ENCODE results near the gene TAB2.

The TAB2 gene

DNA sequence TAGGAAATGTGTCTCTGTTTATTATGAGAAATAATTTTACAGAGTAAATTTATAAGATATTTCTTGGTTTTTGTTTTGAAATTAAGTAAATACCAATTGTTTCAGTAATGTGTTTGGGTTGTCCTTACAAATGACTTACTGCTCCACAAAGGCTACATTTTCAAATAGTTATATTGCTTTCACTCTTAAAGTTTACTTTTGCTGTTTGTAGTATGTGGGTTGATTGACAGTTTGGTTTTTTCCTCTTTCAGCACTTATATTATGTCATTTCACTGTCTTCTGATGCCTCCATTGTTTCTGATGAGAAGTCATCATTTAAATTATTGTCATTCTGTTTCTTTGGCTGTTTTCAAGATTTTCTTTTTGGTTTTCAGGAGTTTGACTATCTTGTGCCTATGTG is 47.7 kb downstream of the TAB2 start:
- DNase-seq (ENCODE audit: low read depth in 2 of 3, low spot score in 1 of 3) = no peak

DNA sequence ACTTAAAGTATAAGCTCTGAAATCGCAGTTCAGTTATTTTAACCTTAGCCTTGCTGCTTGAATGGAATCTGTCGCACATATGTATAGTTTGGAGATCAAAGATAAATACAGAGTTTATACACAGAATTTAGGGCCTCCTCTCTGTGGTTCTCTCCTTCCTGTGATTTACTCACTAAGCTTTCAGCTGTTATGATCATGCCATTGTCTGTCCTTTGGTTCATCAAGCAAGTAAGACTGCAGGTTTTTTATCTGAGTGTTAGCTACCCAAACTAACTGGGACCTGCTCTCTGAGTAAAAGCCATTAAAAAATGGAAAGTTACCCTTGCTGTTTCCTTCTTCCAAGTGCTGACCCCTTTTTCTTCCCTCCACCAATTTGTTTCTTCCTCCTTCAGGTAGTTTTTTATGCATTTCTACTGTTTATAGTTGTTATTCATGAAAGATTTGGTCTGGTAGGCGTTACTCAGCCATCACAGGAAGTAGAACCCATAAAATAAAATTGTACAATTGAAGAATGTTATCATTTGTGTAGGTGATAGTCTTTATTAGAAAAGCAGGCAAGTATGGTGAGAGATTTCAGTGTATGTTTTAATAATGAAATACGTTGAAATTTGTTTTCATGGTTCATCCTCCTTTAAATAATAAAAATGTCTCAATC is 48.9 kb downstream of the TAB2 start:
- DNase-seq (ENCODE audit: low read depth in 2 of 3, low spot score in 1 of 3) = no peak

DNA sequence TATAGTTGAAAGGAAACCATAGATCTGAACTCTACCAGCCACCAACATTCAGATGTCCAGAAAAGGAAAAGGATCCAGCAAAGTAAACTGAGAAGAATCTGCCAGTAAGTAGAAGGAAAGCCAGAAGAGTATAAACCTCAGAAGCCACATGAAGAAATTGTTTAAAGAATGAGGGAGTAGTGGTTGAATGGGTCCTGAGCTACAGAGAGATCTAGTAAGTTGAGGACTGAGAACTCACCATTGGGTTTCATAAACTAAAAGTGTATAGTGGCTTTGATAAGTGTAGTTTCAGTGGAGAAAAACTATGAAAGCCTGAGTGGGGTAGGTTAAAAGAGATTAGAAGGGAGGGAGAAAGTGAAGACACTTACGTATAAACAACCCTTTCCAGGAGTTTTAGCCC is 50.6 kb downstream of the TAB2 start:
- no peak for DNase-seq (ENCODE audit: low read depth in 2 of 3, low spot score in 1 of 3)

DNA sequence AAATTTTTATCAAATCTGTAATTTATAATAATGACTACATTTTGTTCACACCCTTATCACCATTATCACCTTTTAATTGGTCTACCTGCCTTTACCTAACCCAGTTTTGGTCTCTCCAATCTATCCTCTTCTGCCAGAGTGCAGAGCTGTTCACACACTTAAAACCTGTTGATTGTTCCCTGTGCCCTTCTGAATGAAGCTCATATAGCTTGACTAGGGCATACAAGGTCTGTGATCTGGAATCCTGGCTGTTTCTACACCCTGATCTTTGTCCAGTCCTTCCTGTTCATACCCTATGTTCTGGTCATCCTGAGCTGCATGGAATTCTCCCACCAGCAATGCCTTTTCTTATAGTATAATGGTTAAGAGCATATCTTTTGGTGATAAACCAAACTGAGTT is 53.6 kb downstream of the TAB2 start:
- DNase-seq (ENCODE audit: low read depth in 2 of 3, low spot score in 1 of 3) = no peak

DNA sequence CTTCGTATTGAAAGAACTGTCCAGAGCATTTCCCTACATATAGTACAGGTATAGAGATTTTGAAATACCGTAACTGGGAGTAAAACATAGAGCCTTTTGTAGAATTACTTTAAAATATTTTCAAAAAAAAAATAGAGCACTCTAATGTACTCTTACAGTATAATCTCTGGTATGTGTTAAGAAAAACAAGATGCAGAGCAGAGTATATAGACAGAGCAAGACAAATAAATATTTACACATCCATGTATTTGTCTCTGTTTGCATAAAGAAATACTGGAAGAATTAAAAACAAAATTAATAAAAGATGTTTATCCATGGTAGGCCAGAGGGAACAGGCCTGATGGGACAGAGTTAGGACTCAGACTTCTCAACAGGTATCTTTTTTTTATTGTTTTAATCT is 54.5 kb downstream of the TAB2 start:
- DNase-seq (ENCODE audit: low read depth in 2 of 3, low spot score in 1 of 3) = no peak

DNA sequence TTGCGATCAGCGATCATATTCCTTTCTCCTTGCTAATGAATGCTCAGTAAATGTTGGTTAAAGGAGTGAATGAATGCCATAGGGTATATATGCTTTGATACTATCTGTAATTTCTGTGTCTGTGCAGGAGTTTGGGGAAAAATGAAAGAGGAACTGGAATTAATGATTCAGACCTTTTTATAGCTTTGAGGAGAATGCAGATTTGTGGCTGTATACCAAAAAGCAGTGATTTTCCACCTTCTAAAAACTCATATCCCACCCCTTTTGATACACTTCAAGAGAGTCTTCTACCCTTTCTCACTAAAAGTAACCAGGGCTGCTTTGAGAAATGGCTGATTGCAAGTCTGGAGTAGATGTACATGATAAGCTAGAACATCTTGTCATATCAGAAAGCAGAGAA is 56.0 kb downstream of the TAB2 start:
- no peak for DNase-seq (ENCODE audit: low read depth in 2 of 3, low spot score in 1 of 3)

DNA sequence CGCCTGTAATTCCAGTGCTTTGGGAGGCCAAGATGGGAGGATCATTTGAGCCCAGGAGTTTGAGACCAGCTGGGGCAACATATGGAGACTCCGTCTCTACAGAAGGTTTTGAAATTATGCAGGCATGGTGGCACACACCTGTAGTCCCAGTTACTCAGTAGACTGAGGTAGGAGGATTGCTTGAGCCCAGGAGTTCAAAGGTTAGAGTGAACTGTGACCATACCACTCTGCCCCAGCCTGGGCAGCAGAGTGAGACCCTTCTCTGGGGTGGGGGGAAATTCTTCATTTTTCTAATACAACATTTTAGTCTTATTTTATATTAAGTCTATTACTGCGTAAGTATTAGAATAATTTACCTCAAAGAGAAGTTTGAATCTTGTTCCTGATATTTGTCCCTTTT is 62.5 kb downstream of the TAB2 start:
- DNase-seq (ENCODE audit: low read depth in 2 of 3, low spot score in 1 of 3) = no peak

DNA sequence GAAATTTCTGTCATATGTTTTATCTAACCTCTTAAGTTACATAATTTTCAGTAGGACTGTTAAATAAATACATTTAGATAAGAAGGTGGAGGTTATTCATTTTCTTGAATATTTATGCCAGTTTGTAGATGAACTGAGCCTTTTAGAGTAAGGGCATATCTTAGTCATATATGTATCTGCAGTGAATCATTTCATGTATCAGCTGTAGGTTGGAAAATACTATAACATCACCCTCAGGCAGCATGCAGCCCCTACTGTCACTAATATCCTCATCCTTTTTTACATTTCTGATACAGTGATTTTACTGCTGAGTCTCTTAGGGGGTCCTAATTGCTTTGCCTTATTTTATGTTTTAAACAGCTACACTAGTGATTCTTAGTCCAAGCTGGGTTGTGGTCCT is 63.0 kb downstream of the TAB2 start:
- DNase-seq (ENCODE audit: low read depth in 2 of 3, low spot score in 1 of 3) = no peak

DNA sequence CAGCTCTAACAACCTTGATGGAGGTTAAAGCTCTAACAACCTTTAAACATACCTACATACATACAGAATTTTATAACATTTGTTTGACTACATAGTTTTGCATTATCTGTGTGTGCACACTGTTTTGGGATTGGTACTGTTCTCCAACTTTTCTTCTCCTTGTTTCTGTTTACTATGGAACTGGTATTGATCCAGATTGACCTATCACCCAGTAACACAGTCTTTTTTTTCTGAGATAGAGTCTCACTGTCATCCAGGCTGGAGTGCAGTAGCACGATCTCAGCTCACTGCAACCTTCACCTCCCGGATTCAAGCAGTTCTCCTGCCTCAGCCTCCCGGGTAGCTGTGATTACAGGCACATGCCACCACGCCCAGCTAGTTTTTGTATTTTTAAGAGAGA is 65.9 kb downstream of the TAB2 start:
- DNase-seq (ENCODE audit: low read depth in 2 of 3, low spot score in 1 of 3) = no peak

DNA sequence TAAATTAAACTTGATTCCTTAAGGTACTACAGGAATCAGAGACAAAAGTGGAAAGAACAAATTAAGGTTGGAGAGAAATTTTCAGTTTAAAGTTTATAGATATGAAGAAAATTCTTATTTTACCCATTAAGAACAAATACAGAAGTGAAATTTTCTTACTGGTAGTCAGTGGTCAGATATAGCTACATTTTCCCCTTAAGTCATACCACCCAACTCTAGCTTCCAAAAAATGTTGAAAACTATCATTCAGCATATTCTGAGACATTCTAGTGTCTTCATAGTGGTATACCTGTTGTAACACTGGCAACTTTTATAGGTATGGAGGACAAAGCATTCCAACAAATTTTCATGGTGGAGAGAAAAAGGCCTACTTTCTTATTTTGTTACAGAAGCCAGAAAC is 67.0 kb downstream of the TAB2 start:
- no peak for DNase-seq (ENCODE audit: low read depth in 2 of 3, low spot score in 1 of 3)

DNA sequence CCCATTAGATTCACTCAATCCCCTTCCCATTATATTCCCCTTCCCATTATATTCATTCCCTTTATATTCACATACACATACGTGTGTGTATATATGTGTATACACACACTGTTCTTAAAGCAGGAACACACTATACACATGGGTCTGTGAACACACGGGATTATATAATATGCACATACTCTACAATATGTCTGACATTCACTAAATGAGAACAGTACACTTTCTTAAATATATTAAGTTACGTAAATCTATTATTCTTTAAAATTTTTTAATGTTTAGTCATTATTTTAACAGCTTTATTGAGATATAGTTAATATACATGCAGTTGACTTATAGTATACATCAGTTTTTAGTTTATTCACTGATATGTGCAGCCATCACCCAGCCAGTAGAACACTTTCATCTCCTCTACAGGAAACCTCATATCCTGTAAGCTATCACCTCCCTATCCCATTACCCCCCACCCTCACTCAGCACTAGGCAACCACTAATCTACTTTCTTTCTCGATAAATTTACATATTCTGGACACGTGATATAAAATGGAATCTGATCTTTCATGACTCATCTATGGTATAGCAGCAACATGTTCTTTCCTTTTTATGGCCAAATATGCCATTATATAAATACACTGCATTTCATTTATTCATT is 68.6 kb downstream of the TAB2 start:
- no peak for DNase-seq (ENCODE audit: low read depth in 2 of 3, low spot score in 1 of 3)

DNA sequence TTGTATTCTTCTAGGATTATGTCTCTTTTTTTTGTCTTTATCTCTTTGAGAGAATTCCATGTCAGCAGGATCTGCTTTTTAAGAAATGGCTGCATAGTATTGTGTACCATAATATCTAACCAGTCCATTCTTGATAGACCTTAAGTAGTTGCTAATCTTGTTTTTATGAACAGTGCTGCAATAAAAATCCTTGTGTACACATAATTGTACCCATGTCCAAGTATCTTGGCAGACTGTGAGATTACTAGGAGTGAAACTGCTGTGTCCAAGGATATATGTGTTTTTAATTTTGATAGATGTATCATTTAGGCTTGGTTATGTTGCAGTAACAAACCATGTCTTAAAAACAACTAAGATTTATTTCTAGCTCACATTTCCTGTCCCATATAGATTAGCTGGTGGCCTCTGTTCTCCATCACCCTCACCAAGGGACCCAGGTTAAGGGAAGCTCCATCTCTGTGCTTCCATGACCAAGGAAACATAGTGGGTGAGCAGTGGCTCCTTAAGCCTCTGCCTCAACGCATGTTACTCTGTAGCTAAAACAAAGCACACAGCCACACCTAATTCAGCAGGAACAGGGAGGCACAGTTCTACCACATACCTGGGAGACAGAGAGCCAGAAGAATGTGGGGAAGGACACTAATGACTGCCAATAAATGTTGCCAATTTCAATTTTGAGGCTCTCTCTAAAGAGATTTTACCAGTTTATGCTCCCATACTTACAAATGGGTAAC is 70.4 kb downstream of the TAB2 start:
- no peak for DNase-seq (ENCODE audit: low read depth in 2 of 3, low spot score in 1 of 3)

DNA sequence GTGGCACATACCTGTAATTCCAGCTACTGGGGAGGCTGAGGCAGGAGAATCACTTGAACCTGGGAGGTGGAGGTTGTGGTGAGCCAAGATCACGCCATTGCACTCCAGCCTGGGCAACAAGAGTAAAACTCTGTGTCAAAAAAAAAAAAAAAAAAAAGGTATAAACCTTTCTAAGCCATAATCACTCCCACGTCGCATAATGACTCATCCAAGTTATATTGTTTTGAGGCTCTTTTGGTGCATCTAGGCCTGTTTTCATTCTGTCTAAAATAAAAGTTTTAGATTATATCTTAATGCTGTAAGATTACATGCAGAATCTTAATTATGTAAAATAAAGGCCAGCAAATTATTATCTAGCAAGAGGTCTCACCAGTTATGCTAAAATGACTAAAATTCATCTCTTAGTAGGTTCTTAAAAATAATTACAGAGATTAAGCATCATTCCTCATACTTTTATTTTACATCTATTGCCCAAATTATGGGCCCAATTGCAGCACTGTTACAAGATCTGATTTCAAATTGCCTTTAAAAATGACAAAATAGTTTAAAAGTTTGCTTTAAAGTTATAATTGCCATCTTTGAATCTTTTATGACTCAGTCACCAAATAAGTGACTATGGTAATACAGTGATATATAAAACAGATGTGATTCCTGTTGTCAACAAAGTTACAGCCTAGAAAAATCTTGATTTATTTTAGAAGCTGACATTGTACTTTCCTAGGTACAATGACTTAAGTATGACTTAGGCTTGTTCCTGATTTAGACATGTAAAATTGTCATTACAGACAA is 72.2 kb downstream of the TAB2 start:
- no peak for DNase-seq (ENCODE audit: low read depth in 2 of 3, low spot score in 1 of 3)

DNA sequence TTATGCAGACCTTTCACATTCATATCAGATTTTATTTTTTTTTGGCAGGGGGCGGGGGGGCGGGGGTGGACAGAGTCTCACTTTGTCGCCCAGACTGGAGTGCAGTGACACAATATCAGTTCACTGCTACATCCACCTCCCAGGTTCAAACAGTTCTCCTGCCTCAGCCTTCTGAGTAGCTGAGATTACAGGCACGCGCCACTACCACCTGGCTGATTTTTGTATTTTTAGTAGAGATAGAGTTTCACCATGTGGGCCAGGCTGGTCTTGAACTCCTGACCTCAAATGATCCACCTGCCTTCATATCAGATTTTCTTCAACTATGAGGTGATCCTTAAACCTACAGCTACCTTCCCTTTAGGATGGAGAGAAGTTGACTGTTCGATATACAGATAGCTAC is 74.6 kb downstream of the TAB2 start:
- DNase-seq (ENCODE audit: low read depth in 2 of 3, low spot score in 1 of 3) = no peak

DNA sequence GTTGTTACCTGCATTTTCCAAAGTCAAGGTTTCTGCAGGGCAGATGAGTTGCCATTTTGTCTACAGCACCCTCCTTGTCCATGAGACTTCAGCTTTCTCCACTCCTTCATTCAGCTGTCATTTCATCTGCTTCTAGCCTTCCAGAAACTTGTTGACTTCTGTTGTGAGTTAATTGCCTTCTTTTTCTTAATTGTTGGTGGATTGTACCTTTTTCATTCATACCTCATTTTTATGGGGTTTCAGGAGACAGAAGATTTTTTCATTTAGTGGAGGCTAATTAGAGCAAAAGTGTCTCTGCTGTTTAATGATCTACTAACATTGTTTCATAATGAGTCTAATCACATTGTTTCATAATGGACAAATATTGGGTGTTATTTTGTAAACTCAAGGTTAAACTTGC is 75.0 kb downstream of the TAB2 start:
- DNase-seq (ENCODE audit: low read depth in 2 of 3, low spot score in 1 of 3) = no peak

DNA sequence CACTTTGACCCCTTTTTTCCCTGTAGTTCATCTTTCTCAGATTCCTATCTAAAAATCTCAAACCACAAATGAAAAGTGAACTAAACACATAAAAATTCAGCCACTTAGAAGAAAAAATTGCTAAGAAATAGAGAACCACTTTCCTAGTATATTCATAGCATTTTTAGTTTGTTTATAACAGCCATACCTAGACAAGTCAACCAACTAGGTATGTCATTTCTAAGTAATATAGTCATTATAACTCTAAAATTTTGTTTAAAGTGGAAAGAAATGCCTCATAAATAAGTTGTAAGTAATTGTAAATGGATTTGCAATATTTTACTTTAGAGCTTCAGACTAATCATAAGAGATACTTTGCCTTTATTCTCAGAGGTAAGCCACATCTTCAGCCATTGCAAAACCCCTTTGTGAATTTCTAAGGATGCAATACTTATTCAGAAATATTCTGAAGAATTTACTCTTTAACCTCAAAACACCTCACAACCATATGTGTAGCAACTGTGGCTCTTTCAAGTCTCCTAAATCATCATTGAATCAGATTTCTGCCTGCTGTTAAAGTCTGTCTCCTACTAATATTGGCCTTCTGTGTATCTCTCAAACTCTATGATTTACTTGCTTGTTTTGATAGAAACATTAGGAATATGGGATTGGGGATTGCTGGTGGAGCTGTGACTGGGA is 75.6 kb downstream of the TAB2 start:
- no peak for DNase-seq (ENCODE audit: low read depth in 2 of 3, low spot score in 1 of 3)

DNA sequence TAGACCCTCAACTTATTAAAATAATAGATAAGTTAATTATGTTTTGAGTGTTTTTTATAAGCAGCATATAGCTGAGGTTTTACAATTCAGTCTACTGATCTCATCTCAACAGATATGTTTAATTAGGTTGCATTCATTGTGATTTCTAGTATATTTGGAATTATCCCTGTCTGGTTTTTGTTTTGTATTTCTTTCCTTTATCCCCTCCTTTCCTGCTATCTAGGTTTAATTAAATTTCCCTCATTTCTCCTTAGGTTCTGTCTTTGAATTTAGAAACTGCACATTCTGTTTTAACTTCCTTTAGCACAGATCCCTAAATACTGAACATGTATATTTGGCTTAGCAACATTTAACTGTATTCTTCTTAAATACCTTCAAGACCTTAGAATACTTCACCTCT is 77.7 kb downstream of the TAB2 start:
- no peak for DNase-seq (ENCODE audit: low read depth in 2 of 3, low spot score in 1 of 3)

DNA sequence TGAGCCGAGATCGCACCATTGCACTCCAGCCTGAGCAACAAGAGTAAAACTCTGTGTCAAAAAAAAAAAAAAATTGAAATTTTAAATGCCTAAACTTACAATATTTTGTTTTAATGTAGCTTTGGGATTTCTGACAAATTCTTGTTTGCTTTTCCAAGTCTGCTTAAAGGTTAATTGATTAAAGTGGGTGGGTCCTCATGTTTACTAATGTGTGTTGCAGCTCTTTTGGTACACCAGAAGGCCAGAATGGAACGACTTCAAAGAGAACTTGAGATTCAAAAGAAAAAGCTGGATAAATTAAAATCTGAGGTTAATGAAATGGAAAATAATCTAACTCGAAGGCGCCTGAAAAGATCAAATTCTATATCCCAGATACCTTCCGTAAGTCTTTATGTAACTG is 79.9 kb downstream of the TAB2 start:
- DNase-seq (ENCODE audit: low read depth in 2 of 3, low spot score in 1 of 3) = no peak

DNA sequence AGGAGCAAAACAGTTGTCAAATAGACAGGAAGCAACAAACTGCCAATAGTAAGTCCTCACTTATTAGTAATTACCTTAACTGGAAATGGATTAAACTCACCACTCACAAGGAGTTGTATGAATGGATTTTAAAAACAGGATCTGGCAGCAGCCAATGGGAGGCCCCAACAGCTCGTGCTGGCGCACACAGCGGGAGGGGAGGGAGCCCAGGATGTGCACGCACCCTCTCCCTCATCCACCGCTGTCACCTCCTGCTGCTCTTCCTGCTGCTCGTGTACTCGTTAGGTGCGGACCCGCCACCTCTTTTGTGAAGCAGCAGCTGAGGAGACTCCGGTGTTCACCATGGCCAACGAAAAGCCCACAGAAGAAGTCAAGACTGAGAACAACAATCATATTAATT is 82.5 kb downstream of the TAB2 start, which contains the start of gene SUMO4:
SUMO4 (plus strand) TSS at position 213 of the 400 bp plus-strand sequence; CDS start at position 343, 130 bp downstream.
- DNase-seq (ENCODE audit: low read depth in 2 of 3, low spot score in 1 of 3) = no peak

DNA sequence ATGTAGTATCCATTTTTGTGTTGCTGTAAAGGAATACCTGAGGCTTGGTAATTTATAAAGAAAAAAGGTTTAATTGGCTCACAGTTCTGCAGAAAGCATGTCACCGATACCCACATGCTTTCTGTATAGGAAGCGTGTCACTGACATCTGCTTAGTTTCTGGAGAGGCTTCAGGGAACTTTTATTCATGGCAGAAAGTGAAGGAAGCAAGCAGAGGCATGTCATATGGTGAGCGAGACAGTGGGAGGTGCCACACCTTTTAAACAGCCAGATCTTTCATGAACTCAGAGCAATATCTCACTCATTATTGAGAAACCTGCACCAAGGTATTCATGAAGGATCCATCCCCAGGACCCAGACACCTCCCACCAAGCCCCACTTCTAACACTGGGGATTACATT is 86.0 kb downstream of the TAB2 start:
- DNase-seq (ENCODE audit: low read depth in 2 of 3, low spot score in 1 of 3) = no peak
